ENCODE results near the gene WDR93.
"Not testable (repeated sequence)": the region's sequence is repeated elsewhere in the genome, so short reads cannot be mapped to it uniquely, and the experiment has no call there.

WDR93 gene

GRCh38 chr15:89664441-89665350, 25.9 kb upstream of the WDR93 start:
- no peak for DNase-seq

- DNase-seq: peak in 1 of 2 donors; percentile 9
These were observed 25.0 kb upstream of the WDR93 start for GRCh38 chr15:89665449-89666181.

- DNase-seq: no peak
These were observed 24.3 kb upstream of the WDR93 start for GRCh38 chr15:89666184-89666857.

GRCh38 chr15:89666858-89667705, 23.5 kb upstream of the WDR93 start:
- DNase-seq: no peak

GRCh38 chr15:89667706-89667960, 23.0 kb upstream of the WDR93 start:
- DNase-seq: no peak

GRCh38 chr15:89668171-89668570, 22.4 kb upstream of the WDR93 start:
- no peak for DNase-seq

- no peak for DNase-seq
These were observed 21.2 kb upstream of the WDR93 start for GRCh38 chr15:89669309-89669865.

- no peak for DNase-seq
These were observed 20.7 kb upstream of the WDR93 start for GRCh38 chr15:89669941-89670340.

GRCh38 chr15:89670971-89671560, 19.5 kb upstream of the WDR93 start:
- no peak for DNase-seq

- no peak for DNase-seq
These were observed 18.9 kb upstream of the WDR93 start for GRCh38 chr15:89671687-89672086.

- no peak for DNase-seq
These were observed 18.1 kb upstream of the WDR93 start for GRCh38 chr15:89672221-89673164.

- DNase-seq: no peak
These were observed 17.5 kb upstream of the WDR93 start for GRCh38 chr15:89673165-89673512.

- DNase-seq: no peak
These were observed 16.1 kb upstream of the WDR93 start for GRCh38 chr15:89674526-89674925.

- no peak for DNase-seq
These were observed 15.0 kb upstream of the WDR93 start for GRCh38 chr15:89675606-89676005.

GRCh38 chr15:89677381-89677780, 13.2 kb upstream of the WDR93 start:
- no peak for DNase-seq

- no peak for DNase-seq
These were observed 11.4 kb upstream of the WDR93 start, which contains the start of gene PLIN1 for GRCh38 chr15:89679212-89679611. PLIN1 (minus strand) TSS chr15:89679367; CDS start chr15:89677489, 1,878 bp downstream.

- DNase-seq: no peak
These were observed 10.2 kb upstream of the WDR93 start for GRCh38 chr15:89680282-89680873.

GRCh38 chr15:89681146-89681545, 9.5 kb upstream of the WDR93 start:
- DNase-seq: no peak

GRCh38 chr15:89685995-89686394, 4.6 kb upstream of the WDR93 start:
- DNase-seq: no peak

- DNase-seq: no peak
These were observed 4.1 kb upstream of the WDR93 start for GRCh38 chr15:89686522-89686921.

GRCh38 chr15:89689930-89690275, 708 bp upstream of the WDR93 start:
- DNase-seq: not testable (repeated sequence)

Measured in CD4-positive, alpha-beta T cell treated with Interleukin-1 beta for 1 hour (primary cell).